RPMI8226 (cell line): ENCODE results near the gene GBP6.
"Not testable (repeated sequence)": the region's sequence is repeated elsewhere in the genome, so short reads cannot be mapped to it uniquely, and the experiment has no call there.

Experiments
- DNase-seq: peaks from one replicate; pipeline ENCODE4 v3.0.0-alpha.2; 2015

GBP6 gene, protein sequence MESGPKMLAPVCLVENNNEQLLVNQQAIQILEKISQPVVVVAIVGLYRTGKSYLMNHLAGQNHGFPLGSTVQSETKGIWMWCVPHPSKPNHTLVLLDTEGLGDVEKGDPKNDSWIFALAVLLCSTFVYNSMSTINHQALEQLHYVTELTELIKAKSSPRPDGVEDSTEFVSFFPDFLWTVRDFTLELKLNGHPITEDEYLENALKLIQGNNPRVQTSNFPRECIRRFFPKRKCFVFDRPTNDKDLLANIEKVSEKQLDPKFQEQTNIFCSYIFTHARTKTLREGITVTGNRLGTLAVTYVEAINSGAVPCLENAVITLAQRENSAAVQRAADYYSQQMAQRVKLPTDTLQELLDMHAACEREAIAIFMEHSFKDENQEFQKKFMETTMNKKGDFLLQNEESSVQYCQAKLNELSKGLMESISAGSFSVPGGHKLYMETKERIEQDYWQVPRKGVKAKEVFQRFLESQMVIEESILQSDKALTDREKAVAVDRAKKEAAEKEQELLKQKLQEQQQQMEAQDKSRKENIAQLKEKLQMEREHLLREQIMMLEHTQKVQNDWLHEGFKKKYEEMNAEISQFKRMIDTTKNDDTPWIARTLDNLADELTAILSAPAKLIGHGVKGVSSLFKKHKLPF

DNA sequence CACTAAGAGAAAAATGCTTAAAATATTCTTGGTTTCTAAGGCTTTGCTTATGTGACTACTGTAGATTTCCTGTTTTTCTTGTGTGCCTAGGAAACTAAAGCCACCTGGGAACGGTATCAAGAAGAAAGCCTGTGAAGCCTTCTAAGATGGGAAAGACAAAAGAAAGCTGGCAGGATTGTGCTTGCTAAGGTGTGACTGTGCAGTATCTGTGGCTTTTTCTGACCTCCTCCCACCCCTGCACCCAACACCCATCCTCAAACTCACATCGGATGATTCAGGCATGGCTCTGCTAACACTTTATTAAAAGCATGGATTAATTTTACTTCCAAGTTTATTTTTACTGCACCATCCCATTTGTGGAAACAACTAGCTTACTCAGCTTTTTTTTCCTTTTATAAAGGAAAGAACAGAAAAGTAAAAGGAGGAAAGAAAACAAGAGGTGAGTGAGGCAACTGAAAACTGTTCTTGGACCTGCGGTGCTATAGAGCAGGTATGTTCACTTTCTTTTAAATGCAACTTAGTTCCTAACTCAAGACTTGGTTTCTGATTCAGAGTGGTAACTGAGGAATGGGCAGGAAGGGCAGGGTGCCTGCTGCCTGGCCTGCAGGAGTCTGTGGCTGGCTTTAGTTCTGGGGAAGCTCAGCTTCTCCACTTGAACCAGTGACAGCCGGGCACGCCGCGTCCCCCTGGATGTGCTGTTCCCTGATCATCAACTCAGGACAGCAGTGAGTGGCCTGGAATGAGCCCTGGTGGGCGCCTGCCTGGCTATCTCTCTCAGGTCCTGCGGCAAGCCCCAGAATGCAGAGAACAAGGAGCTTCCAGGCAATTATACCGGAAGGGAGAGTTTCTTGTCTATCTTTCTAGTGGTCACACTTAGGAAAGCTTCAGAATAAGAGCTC lies at the start of gene GBP6:
TSS of gene GBP6 (plus strand) at position 422 of the 899 bp plus-strand sequence. CDS start 4,493 bp downstream, outside the sequence.
- peak; percentile 12 for DNase-seq

DNA sequence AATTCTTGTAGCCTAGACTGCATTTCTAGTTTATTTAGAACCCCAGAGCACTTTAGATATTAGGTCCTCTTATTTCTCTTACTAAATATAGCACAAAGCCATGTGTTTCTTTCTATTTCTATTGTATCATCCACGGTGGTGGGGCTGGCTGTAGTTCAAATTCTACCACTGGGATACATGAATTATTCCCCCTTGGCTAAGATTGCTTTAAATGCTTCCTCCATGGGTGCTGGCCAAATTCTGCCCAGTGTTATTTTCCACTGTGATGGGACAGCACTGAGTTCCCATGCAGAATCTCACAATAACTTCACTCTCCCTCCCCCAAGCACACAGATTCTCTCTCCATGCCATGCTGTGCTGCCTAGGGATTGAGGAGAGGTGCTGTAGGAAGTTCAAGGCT lies 41.5 kb upstream of the GBP6 start:
- DNase-seq, result no peak

GRCh38 chr1:89331890-89332289 lies 32.0 kb upstream of the GBP6 start:
- no peak for DNase-seq

DNA sequence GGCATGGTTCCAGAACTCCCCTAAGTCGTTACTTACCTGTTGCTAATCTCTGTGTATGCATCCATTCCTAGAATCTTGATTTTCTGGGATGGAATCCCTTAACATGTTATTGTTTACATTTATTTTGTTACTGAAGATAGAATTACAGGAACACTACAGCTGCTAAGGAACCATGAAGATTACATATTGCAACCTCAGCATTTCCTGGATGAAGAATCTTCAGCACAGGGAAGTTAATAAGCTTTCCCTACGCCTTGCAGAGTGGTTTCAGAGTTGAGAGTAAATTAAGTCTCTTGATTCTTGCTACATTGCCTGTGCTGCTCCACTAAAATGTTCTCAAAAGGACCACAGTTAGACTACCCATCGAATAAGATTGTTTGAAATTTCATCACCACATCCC lies 31.4 kb upstream of the GBP6 start:
- DNase-seq, result no peak

GRCh38 chr1:89335486-89335885 lies 28.4 kb upstream of the GBP6 start:
- no peak for DNase-seq

GRCh38 chr1:89337903-89338302 lies 26.0 kb upstream of the GBP6 start:
- no peak for DNase-seq

DNA sequence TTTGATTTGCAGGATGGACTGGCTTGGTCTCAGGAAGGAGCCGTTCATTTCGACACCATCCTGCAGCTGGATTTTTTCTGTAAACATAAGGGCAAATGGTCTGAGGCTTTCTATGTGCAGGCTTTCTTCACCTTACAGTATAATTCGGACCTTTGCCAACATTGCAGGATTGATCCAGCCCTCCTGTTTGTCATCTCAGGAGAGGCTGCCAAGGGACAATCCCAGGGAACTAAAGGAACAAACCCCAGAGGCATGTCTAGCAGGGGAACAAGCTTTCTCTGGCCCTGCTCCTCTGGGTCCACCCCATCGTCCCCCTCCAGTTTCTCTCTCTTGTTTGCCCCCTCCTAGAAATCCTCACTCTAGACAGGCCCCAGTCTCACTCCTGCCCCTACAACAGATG lies 24.8 kb upstream of the GBP6 start:
- no peak for DNase-seq

- DNase-seq, result not testable (repeated sequence)
Observed at GRCh38 chr1:89345479-89345878, 18.4 kb upstream of the GBP6 start.

DNA sequence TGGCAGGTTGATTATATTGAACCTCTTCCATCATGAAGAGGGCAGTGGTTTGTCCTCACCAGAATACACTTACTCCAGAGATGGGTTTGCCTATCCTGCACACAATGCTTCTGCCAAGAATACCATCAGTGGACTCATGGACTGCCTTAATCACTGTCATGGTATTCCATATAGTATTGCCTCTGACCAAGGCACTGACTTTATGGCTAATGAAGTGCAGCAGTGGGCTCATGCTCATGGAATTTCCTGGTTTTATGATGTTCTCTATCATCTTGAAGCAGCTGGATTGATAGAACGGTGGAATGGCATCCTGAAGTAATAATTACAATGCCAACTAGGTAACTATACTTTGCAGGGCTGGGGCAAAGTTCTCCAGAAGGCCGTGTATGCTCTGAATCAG lies 16.6 kb upstream of the GBP6 start:
- DNase-seq, result no peak

- DNase-seq, result no peak
Observed at GRCh38 chr1:89350298-89350697, 13.6 kb upstream of the GBP6 start.

- DNase-seq, result no peak
Observed at GRCh38 chr1:89351597-89352311, 12.1 kb upstream of the GBP6 start.

GRCh38 chr1:89352421-89352820 lies 11.4 kb upstream of the GBP6 start:
- DNase-seq, result no peak

DNA sequence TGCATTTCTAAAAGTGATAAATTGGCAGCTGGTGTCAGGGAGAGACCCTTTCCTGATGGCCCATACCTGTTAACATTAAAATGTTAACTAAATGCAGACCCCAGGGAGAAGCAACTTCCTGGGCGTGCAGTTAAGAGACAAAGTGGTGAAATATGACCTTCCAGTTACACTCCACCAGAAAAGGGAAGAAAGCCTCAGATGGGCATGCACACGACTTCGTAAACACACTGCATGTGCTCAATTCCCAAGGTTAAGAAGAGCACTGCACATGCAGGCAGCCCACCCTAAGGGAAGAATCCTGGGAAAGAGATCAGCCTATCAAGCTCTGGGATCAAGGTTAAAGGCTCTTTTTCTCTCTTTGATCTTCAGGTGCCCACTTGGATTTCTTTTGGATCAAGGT lies 9.7 kb upstream of the GBP6 start:
- DNase-seq, result no peak

DNA sequence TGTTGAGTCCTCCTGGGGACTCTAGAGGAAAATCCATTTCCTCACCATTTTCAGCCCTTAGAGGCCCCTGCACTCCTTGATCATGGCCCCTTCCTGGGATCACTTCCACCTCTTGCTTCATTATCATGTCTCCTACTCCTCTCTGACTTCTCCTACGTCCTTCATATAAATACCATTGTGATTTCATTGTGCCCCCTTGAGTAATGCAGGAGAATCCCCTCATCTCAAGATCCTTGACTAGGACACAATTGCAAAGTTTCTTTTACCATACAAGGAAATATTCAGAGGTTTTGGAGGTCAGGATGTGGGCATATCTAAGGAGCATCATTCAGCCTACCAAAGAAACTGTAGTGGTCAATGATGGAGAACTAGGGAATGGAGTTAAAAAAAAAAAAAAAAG lies 8.8 kb upstream of the GBP6 start:
- DNase-seq, result no peak

DNA sequence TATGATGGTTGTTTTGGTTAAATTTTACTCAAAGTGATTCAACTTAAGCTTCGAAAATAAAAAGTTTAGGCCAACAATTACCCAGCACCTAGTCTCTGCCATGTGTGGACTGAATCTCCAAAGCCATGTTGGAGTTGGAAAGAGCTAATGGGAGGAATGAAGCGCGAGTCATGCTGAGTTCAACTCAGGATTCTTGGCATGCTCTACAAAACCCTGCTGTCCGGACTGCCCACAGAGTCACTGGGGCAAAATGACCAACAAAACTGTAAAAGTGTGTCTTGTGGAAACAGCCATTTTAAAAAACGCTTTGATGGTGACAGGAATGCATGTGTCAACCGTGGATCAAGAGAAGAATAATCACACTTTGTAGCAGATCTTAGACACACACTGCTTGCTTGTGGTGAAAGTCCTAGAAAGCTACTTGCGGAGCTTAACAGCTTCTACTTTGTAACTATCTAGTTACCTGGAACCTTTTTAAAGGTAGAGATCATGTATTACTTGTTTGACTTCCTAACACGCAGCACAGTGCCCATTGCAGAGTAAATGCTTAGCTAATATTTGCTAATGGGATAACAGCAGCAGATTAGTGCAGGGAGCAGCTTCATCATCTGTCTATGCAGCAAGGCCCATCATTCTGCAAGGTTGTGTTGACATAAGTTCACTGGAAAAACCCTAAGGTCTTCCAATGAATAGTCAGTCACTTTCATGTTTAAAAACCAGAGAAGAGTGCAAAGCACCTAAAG lies 7.0 kb upstream of the GBP6 start:
- DNase-seq, result no peak

GRCh38 chr1:89358287-89358893 lies 5.5 kb upstream of the GBP6 start:
- peak; percentile 72 for DNase-seq

DNA sequence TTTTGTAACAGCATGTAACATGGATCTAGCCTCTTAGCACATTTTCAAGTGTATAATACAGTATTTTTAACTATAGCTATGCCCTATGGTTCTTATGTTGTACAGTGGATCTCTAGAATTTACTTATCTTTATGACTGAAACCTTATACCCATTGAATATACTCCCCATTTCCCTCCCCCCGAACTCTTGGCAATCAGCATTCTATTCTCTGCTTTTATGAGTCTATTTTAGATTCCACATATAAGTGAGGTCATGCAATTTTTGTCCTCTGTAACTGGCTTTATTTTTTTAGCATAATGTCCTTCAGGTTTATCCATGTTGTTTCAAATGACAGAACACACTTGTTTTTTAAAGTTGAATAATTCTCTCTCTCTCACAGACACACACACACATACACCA lies 3.1 kb upstream of the GBP6 start:
- no peak for DNase-seq

GRCh38 chr1:89361681-89362080 lies 2.2 kb upstream of the GBP6 start:
- no peak for DNase-seq

DNA sequence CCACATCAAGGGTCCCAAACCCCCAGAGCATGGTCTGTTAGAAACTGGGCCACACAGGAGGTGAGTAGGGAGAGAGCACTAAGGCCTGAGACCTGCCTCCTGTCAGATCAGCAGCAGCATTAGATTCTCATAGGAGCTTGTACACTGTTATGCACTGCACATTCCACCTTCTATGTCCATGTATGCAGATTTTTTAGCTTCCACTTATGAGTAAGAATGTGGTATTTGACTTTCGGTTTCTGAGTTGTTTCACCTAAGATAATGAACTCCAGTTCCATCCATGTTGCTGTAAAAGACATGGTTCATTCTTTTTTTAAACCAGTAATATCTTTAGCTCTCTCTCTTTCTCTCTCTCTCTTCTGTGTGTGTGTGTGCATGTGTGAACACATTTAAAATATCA lies 663 bp upstream of the GBP6 start:
- DNase-seq, result peak; percentile 15

DNA sequence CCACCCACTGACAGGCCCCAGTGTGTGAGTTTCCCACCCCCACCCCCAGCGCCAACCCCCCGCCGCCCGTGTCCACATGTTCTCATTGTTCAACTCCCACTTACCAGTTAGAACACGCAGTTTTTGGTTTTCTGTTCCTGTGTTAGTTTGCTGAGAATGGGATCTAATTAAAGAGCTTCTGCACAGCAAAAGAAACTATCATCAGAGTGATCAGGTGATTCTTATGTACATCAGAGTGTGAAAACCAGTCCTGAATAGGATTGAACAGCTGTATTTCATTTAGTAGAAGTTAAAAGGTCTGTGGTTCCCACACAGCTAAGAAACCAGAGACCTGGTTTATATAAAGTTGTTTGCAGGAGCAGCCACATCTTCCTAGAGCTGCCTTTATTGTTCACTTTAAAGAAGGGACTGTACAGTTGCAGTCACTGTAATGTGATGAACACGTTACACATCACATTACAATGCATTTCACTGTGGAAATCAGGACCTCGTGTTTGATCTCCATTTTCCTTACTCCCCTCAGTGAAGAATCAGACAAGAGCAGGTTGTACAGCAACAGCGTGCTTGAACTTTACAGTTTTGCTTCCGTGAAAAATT lies 1.2 kb downstream of the GBP6 start:
- no peak for DNase-seq

DNA sequence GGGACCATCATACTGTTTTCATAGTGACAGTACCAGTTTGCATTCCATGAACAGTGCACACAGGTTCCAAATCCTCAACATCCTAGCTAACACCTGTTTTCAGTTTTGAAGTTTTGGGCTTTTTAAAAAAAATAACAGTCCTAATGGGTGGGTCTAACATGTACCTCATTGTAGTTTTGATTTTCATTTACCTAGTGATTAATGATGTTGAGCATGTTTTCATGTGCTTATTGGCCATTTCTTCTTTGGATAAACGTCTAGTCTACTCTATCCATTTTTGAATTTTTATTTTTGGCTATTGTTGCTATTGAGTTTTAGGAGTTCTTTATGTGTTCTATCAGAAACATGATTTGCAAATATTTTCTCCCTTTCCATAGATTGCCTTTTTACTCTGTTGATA lies 3.4 kb downstream of the GBP6 start:
- no peak for DNase-seq
